Liver (tissue), 3 donors: ENCODE results near the gene RERE.

ENCODE experiments used
- JUND ChIP-seq, 2 donors: IDR thresholded peaks; 2 replicates each; pipeline ENCODE4 v1.6.1; 2016; ENCODE audit warnings: antibody characterized with exemption in 2 of 2
- YY1 ChIP-seq: IDR thresholded peaks from 2 replicates; pipeline ENCODE4 v1.6.1; 2016; ENCODE audit warnings: antibody characterized with exemption, mild to moderate bottlenecking
- TF ChIP-seq, protein P1 (sequence below): fragments of 150-350 bp; IDR thresholded peaks from 2 replicates; pipeline ENCODE4 v1.5.1; 2017; ENCODE audit warnings: improper control_type of control experiment, low read depth, low read length; ENCODE audit not compliant: missing input control
- donor health status: healthy.
- donor health status: healthy.

GRCh38 chr1:8349961-8350360 lies 467.5 kb downstream of the RERE start:
- TF ChIP-seq, protein P1, sequence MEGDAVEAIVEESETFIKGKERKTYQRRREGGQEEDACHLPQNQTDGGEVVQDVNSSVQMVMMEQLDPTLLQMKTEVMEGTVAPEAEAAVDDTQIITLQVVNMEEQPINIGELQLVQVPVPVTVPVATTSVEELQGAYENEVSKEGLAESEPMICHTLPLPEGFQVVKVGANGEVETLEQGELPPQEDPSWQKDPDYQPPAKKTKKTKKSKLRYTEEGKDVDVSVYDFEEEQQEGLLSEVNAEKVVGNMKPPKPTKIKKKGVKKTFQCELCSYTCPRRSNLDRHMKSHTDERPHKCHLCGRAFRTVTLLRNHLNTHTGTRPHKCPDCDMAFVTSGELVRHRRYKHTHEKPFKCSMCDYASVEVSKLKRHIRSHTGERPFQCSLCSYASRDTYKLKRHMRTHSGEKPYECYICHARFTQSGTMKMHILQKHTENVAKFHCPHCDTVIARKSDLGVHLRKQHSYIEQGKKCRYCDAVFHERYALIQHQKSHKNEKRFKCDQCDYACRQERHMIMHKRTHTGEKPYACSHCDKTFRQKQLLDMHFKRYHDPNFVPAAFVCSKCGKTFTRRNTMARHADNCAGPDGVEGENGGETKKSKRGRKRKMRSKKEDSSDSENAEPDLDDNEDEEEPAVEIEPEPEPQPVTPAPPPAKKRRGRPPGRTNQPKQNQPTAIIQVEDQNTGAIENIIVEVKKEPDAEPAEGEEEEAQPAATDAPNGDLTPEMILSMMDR: no peak
- no peak for TF ChIP-seq YY1
- no peak for TF ChIP-seq JUND (IDR thresholded peaks at IDR 0.05)
